DND-41 (cell line): ENCODE measurements around the gene RALGAPA2.

Experiments used
- ATAC-seq: fragments of 200-7000 bp; cut with Tn5 transposase; 3 replicates; pipeline ENCODE4 v1.9.1; 2021; ENCODE audit warnings: low read depth; ENCODE audit not compliant: insufficient read depth
- DNase-seq: peaks from one replicate; pipeline ENCODE4 v3.0.0-alpha.2; 2020
- H2AFZ ChIP-seq: 2 replicates; pipeline ENCODE4 v1.6.0; 2012; ENCODE audit warnings: low read depth, low read length
- H3K27ac ChIP-seq: 2 replicates; pipeline ENCODE4 v1.5.1; 2012; ENCODE audit warnings: low read length, inconsistent platforms
- H3K27me3 ChIP-seq: fragments of 200-600 bp; sonication (generic); 2 replicates; pipeline ENCODE4 v1.6.0; 2012; ENCODE audit warnings: low read length, mild to moderate bottlenecking, inconsistent platforms; ENCODE audit not compliant: insufficient read depth, poor library complexity
- H3K36me3 ChIP-seq: 2 replicates; pipeline ENCODE4 v1.5.1; 2012; ENCODE audit warnings: low read length, inconsistent platforms; ENCODE audit not compliant: insufficient read depth
- H3K4me1 ChIP-seq: 2 replicates; pipeline ENCODE4 v1.5.1; 2012; ENCODE audit warnings: mild to moderate bottlenecking, low read length; ENCODE audit not compliant: insufficient read depth
- H3K4me2 ChIP-seq: 2 replicates; pipeline ENCODE4 v1.6.0; 2012; ENCODE audit warnings: mild to moderate bottlenecking, moderate library complexity, low read length, inconsistent platforms; ENCODE audit not compliant: insufficient read depth
- H3K4me3 ChIP-seq, 2 experiments: fragments of 200-600 bp in 1 of 2; shearing (Covaris generic) in 1 of 2; 2 replicates each; pipeline ENCODE4 v1.5.1; 2012 to 2016; ENCODE audit warnings: inconsistent platforms in 2 of 2, low read length in 2 of 2, mild to moderate bottlenecking in 2 of 2, low read depth in 1 of 2, moderate library complexity in 1 of 2
- H3K79me2 ChIP-seq: 2 replicates; pipeline ENCODE4 v1.6.0; 2012; ENCODE audit warnings: low read length, inconsistent platforms; ENCODE audit not compliant: insufficient read depth
- H3K9ac ChIP-seq: 2 replicates; pipeline ENCODE4 v1.6.0; 2012; ENCODE audit warnings: low read depth, mild to moderate bottlenecking, inconsistent platforms, low read length, moderate library complexity
- H3K9me3 ChIP-seq: 2 replicates; pipeline ENCODE4 v1.5.1; 2012; ENCODE audit warnings: low read length, moderate library complexity, mild to moderate bottlenecking, inconsistent platforms; ENCODE audit not compliant: insufficient read depth, severe bottlenecking
- H4K20me1 ChIP-seq: 2 replicates; pipeline ENCODE4 v1.6.0; 2012; ENCODE audit warnings: low read length; ENCODE audit not compliant: insufficient read depth
- EZH2 ChIP-seq: IDR thresholded peaks from 3 replicates; pipeline ENCODE4 v1.6.1; 2012; ENCODE audit warnings: borderline replicate concordance, low read depth, mild to moderate bottlenecking, moderate library complexity, low read length, inconsistent platforms; ENCODE audit not compliant: severe bottlenecking
- TF ChIP-seq, protein P1 (sequence below): IDR thresholded peaks from 2 replicates; pipeline ENCODE4 v1.5.1; 2012; ENCODE audit warnings: borderline replicate concordance, low read length, moderate library complexity, mild to moderate bottlenecking; ENCODE audit not compliant: poor library complexity, severe bottlenecking; ENCODE audit errors: extremely low read depth

Gene RALGAPA2

GRCh38 chr20:20393207-20394120 lies 319.0 kb downstream of the RALGAPA2 start:
- no peak overlapping the region for H3K4me2 ChIP-seq
- no peaks in the 10 kb centered on the region for H3K9me3 ChIP-seq
- DNase-seq = no peak
- no peak overlapping the region for H3K4me3 ChIP-seq
- H3K9ac ChIP-seq = no peak overlapping the region
- H2AFZ ChIP-seq = no peak overlapping the region
- no peak for TF ChIP-seq EZH2
- TF ChIP-seq, protein P1, sequence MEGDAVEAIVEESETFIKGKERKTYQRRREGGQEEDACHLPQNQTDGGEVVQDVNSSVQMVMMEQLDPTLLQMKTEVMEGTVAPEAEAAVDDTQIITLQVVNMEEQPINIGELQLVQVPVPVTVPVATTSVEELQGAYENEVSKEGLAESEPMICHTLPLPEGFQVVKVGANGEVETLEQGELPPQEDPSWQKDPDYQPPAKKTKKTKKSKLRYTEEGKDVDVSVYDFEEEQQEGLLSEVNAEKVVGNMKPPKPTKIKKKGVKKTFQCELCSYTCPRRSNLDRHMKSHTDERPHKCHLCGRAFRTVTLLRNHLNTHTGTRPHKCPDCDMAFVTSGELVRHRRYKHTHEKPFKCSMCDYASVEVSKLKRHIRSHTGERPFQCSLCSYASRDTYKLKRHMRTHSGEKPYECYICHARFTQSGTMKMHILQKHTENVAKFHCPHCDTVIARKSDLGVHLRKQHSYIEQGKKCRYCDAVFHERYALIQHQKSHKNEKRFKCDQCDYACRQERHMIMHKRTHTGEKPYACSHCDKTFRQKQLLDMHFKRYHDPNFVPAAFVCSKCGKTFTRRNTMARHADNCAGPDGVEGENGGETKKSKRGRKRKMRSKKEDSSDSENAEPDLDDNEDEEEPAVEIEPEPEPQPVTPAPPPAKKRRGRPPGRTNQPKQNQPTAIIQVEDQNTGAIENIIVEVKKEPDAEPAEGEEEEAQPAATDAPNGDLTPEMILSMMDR = no peak
- no peaks in the 10 kb centered on the region for H3K79me2 ChIP-seq
- H3K27ac ChIP-seq = no peak overlapping the region
- peaks cover 4% of the 10 kb centered on the region; the same call in 1 of the 2 replicates for H4K20me1 ChIP-seq
- H3K4me1 ChIP-seq = no peaks in the 10 kb centered on the region
- H3K27me3 ChIP-seq = no peaks in the 10 kb centered on the region
- ATAC-seq = no peak
- H3K36me3 ChIP-seq = peaks cover 3% of the 10 kb centered on the region; the same call in 1 of the 2 replicates

DNA sequence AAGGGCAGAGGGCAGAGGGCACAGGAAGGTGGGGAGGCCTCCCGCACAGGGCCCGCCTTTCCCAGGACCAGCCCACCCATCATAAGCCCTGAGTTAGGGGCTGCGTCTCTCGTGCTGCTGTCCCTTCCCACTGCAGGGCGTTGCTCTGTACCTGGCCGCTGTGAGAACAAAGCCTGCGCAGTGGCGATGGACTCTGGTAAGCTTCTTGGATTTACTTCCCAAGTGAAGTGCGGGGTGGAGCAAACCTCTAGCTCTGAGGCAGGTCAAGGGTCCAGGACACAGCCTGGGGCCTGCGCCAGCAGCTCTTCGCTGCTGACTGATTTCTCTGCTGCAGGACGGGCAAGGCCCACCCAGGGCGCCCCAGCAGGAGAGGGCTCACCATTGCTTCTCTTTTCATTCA lies 320.7 kb downstream of the RALGAPA2 start:
- no peaks in the 10 kb centered on the region for H3K79me2 ChIP-seq
- DNase-seq = no peak
- no peak overlapping the region for H3K27ac ChIP-seq
- H3K4me1 ChIP-seq = no peaks in the 10 kb centered on the region
- H3K4me2 ChIP-seq = no peak overlapping the region
- H3K4me3 ChIP-seq = no peak overlapping the region
- no peaks in the 10 kb centered on the region for H3K27me3 ChIP-seq
- no peaks in the 10 kb centered on the region for H3K9me3 ChIP-seq
- TF ChIP-seq EZH2 = no peak
- TF ChIP-seq, protein P1 = no peak
- no peak overlapping the region for H2AFZ ChIP-seq
- peaks cover 4% of the 10 kb centered on the region; the same call in 1 of the 2 replicates for H4K20me1 ChIP-seq
- peaks cover 3% of the 10 kb centered on the region; the same call in 1 of the 2 replicates for H3K36me3 ChIP-seq
- no peak for ATAC-seq
- no peak overlapping the region for H3K9ac ChIP-seq

DNA sequence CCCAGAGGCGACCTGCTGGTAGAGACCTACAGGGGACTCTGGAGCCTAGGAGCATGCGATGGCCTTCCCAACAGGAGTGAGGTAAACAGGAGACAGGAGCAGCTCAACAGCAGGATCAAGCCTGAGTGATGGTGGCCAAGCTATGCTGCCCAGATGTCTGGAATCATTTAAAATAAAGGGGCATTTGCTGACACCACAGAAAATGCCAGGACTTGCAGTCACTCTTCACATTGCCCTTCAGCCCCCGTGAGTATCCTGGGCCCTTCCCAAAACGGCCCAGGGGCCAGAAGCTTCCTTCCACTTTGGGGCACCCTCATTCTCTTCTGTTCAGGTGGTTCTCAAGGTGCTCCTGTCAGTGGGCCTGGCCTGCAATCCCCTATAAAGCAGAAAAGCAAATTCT lies 321.3 kb downstream of the RALGAPA2 start:
- H2AFZ ChIP-seq = no peak overlapping the region
- H3K9ac ChIP-seq = no peak overlapping the region
- H3K4me2 ChIP-seq = no peak overlapping the region
- peaks cover 3% of the 10 kb centered on the region; the same call in 1 of the 2 replicates for H3K36me3 ChIP-seq
- no peak overlapping the region for H3K27ac ChIP-seq
- no peak for TF ChIP-seq EZH2
- TF ChIP-seq, protein P1 = no peak
- H3K27me3 ChIP-seq = no peaks in the 10 kb centered on the region
- ATAC-seq (no peak), DNase-seq (no peak)
- no peaks in the 10 kb centered on the region for H3K79me2 ChIP-seq
- peaks cover 4% of the 10 kb centered on the region; the same call in 1 of the 2 replicates for H4K20me1 ChIP-seq
- H3K9me3 ChIP-seq = no peaks in the 10 kb centered on the region
- H3K4me3 ChIP-seq = no peak overlapping the region
- no peaks in the 10 kb centered on the region for H3K4me1 ChIP-seq
